Measurements from ENCODE around the gene DDX39A.

GRCh38 chr19:14437578-14438140 lies 18.5 kb upstream of the DDX39A start:
- no peak for TF ChIP-seq CTCF (IDR thresholded peaks at IDR 0.05)
- TF ChIP-seq POLR2AphosphoS5 (IDR thresholded peaks at IDR 0.05): no peak
- no peak for TF ChIP-seq POLR2A (IDR thresholded peaks at IDR 0.05)

All from stomach (tissue), 4 donors.